Measurements from ENCODE around the gene CIB1. TPM values are rescaled to one million over a fixed set of nuclear protein-coding genes. Genes with fewer than 3 reads are reported as not detected.

The CIB1 gene
- total RNA-seq, 1 experiment from 2014 or later: 23.0 TPM

- no peaks in the 10 kb centered on the region; a peak in 3 of 7 replicates for H3K36me3 Mint-ChIP-seq (ENCODE audit: insufficient read depth in 1 of 3, low read depth in 3 of 3)
- Histone ChIP-seq H3K9ac (ENCODE audit: extremely low read depth, insufficient read length, low read length) (no peak overlapping the region), H3K14ac (ENCODE audit: insufficient read depth, low read length) (no peak overlapping the region), H2BK15ac (ENCODE audit: low read depth, low read length) (no peak overlapping the region), H2BK12ac (ENCODE audit: insufficient read length, low read depth, low read length) (no peak overlapping the region), H2BK5ac (ENCODE audit: insufficient read length, low read length) (no peak overlapping the region), H4K5ac (ENCODE audit: insufficient read length, low read depth, low read length) (no peak overlapping the region), H3K23me2 (ENCODE audit: insufficient read length, low read depth, low read length, poor library complexity, severe bottlenecking) (peaks cover 4% of the 10 kb centered on the region), H2AFZ (ENCODE audit: low read length) (no peak overlapping the region), H2BK20ac (ENCODE audit: low read depth, low read length, poor library complexity, severe bottlenecking) (no peak overlapping the region), H3K4me1 (ENCODE audit: insufficient read depth, low read length) (no peaks in the 10 kb centered on the region), H4K20me1 (ENCODE audit: control insufficient read depth, insufficient read depth, insufficient read length) (no peaks in the 10 kb centered on the region), H3K56ac (ENCODE audit: insufficient read length, low read depth, low read length) (no peak overlapping the region), H3K4ac (ENCODE audit: low read depth, low read length) (no peak overlapping the region), H3T11ph (ENCODE audit: low read length) (no peak overlapping the region), H3K79me1 (ENCODE audit: insufficient read depth, low read depth, low read length, poor library complexity, severe bottlenecking) (no peaks in the 10 kb centered on the region), H3K27me3 (ENCODE audit: insufficient read depth, low read length) (no peaks in the 10 kb centered on the region), H2BK120ac (ENCODE audit: low read depth, low read length, poor library complexity, severe bottlenecking) (no peak overlapping the region), H3K4me2 (ENCODE audit: insufficient read depth, insufficient read length, low read length) (no peak overlapping the region), H3K27ac (ENCODE audit: insufficient read length, low read depth, low read length) (no peak overlapping the region), H4K91ac (ENCODE audit: insufficient read length, low read depth, low read length) (no peak overlapping the region), H4K8ac (replicated peaks; ENCODE audit: insufficient read length, low read depth, low read length) (no peak overlapping the region), H3K23ac (ENCODE audit: insufficient read length, low read depth, low read length) (no peak overlapping the region), H3K18ac (ENCODE audit: insufficient read length, low read depth, low read length) (no peak overlapping the region), H3K79me2 (ENCODE audit: insufficient read depth, low read length) (no peaks in the 10 kb centered on the region), H2AK5ac (ENCODE audit: insufficient read length, low read length) (no peak overlapping the region), H3K9me3 (ENCODE audit: control insufficient read depth, low read depth, low read length) (no peaks in the 10 kb centered on the region)
- no CpG with 5 or more reads among the region's 10 CpGs for WGBS (ENCODE audit: extremely low coverage, insufficient read length, low lambda C conversion rate)
- H3K4me1 Mint-ChIP-seq: peaks cover 15 to 20% of the 10 kb centered on the region in 2 experiments
- H3K27me3 Mint-ChIP-seq (ENCODE audit: low read depth): no peaks in the 10 kb centered on the region
- no peak for TF ChIP-seq CTCF (conservative IDR thresholded peaks at IDR 0.05)
- peak overlapping the region in 1 of 3 experiments; percentile 61; a peak in 1 of 7 replicates for H3K27ac Mint-ChIP-seq
- no peak overlapping the region for H3K4me3 Mint-ChIP-seq
- no peak for DNase-seq
- H3K9me3 Mint-ChIP-seq: no peaks in the 10 kb centered on the region; a peak in 1 of 5 replicates
These were observed 43.8 kb downstream of the CIB1 start for GRCh38 chr15:90189781-90190467.

Data from H9 (cell line).